HG02642 (cell line): ENCODE data around the gene KHSRP.

Source experiments
- ATAC-seq: cut with Tn5 transposase; IDR thresholded peaks from one replicate; pipeline ENCODE4 v1.9.1; 2021; ENCODE audit warnings: mild to moderate bottlenecking; ENCODE audit not compliant: unreplicated experiment, poor library complexity

KHSRP gene

GRCh38 chr19:6424195-6424938, at the start of gene KHSRP:
Gene KHSRP (minus strand): TSS chr19:6424811. CDS start chr19:6424701, 110 bp downstream.
- ATAC-seq: peak; percentile 0

- ATAC-seq: no peak
Observed at GRCh38 chr19:6473647-6474046, 49.0 kb upstream of the KHSRP start.

- no peak for ATAC-seq
Observed at GRCh38 chr19:6472713-6473112, 48.1 kb upstream of the KHSRP start.

GRCh38 chr19:6471076-6471475, 46.5 kb upstream of the KHSRP start:
- no peak for ATAC-seq

GRCh38 chr19:6470173-6470572, 45.6 kb upstream of the KHSRP start:
- ATAC-seq: no peak

- no peak for ATAC-seq
Observed at GRCh38 chr19:6467384-6467783, 42.8 kb upstream of the KHSRP start.

- no peak for ATAC-seq
Observed at GRCh38 chr19:6466526-6467248, 42.1 kb upstream of the KHSRP start.

GRCh38 chr19:6465663-6466062, 41.1 kb upstream of the KHSRP start:
- no peak for ATAC-seq

GRCh38 chr19:6465006-6465405, 40.4 kb upstream of the KHSRP start:
- ATAC-seq: no peak

GRCh38 chr19:6464070-6464873, 39.7 kb upstream of the KHSRP start, which contains the start of gene CRB3:
Gene CRB3 (plus strand): TSS chr19:6464271. CDS start chr19:6464702, 431 bp downstream.
- ATAC-seq: no peak

GRCh38 chr19:6460099-6460884, 35.7 kb upstream of the KHSRP start:
- ATAC-seq: peak; percentile 83

- ATAC-seq: peak; percentile 42
Observed at GRCh38 chr19:6459262-6460098, 34.9 kb upstream of the KHSRP start, which contains the start of gene SLC25A23. Gene SLC25A23 (minus strand): TSS chr19:6459792. CDS start chr19:6459628, 164 bp downstream.

- ATAC-seq: no peak
Observed at GRCh38 chr19:6458695-6459261, 34.2 kb upstream of the KHSRP start.

GRCh38 chr19:6457958-6458694, 33.5 kb upstream of the KHSRP start:
- no peak for ATAC-seq

GRCh38 chr19:6455924-6456323, 31.3 kb upstream of the KHSRP start:
- no peak for ATAC-seq

- ATAC-seq: no peak
Observed at GRCh38 chr19:6453951-6454565, 29.4 kb upstream of the KHSRP start.

GRCh38 chr19:6452899-6453298, 28.3 kb upstream of the KHSRP start:
- no peak for ATAC-seq

GRCh38 chr19:6452223-6452614, 27.6 kb upstream of the KHSRP start:
- no peak for ATAC-seq
